GM12892 (cell line): ENCODE results near the gene ZKSCAN2.

Experiments used
- POLR2A ChIP-seq: IDR thresholded peaks from 2 replicates; pipeline ENCODE4 v1.6.1; 2011; ENCODE audit warnings: low read depth, low read length, control low read depth
- POLR2AphosphoS5 ChIP-seq: IDR thresholded peaks from 2 replicates; pipeline ENCODE4 v1.6.1; 2011; ENCODE audit warnings: low read depth, low read length, control low read depth

- TF ChIP-seq POLR2AphosphoS5: no peak
- no peak for TF ChIP-seq POLR2A
Measured at GRCh38 chr16:25253322-25253721, 4.3 kb downstream of the ZKSCAN2 start.
